Jurkat, Clone E6-1 (cell line): ENCODE measurements around the gene KCNAB1.

Experiments used
- DNase-seq: peaks from one replicate; pipeline ENCODE4 v3.0.0-alpha.2; 2011; ENCODE audit warnings: low read depth, low spot score
- H3K4me3 ChIP-seq: 2 replicates; pipeline ENCODE4 v1.5.1; 2011; ENCODE audit warnings: mild to moderate bottlenecking, low read length, control low read depth, moderate library complexity

Gene KCNAB1

GRCh38 chr3:156413293-156413892 lies 293.0 kb downstream of the KCNAB1 start:
- DNase-seq: no peak
- H3K4me3 ChIP-seq: no peak overlapping the region

- H3K4me3 ChIP-seq: no peak overlapping the region
- no peak for DNase-seq
Measured at GRCh38 chr3:156416846-156417558, 296.6 kb downstream of the KCNAB1 start.

GRCh38 chr3:156417559-156418132 lies 297.3 kb downstream of the KCNAB1 start:
- H3K4me3 ChIP-seq: no peak overlapping the region
- DNase-seq: no peak

GRCh38 chr3:156418428-156418827 lies 298.1 kb downstream of the KCNAB1 start:
- H3K4me3 ChIP-seq: no peak overlapping the region
- DNase-seq: no peak

- DNase-seq: no peak
- H3K4me3 ChIP-seq: no peak overlapping the region
Measured at GRCh38 chr3:156421534-156421933, 301.2 kb downstream of the KCNAB1 start.

GRCh38 chr3:156424758-156425157 lies 304.4 kb downstream of the KCNAB1 start:
- DNase-seq: no peak
- H3K4me3 ChIP-seq: no peak overlapping the region

DNA sequence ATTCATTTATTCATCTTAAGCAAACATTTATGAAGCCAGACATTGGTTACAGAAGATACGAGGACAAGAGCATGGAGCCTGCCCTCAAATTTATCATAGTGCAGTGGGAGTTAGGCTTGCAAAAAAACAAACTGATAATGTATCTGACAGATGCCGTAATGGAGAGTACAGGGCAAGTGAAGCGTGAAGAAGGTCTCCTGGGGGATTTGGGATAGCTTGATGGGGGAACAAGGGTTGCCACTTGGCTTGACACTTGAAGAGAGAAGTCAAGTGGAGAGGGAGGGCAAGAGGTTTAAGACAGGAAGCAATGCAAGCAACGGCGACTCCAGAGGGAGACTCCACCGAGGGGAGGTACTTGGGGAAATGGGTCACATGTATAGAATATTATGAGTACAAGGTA lies 305.3 kb downstream of the KCNAB1 start:
- no peak for DNase-seq

DNA sequence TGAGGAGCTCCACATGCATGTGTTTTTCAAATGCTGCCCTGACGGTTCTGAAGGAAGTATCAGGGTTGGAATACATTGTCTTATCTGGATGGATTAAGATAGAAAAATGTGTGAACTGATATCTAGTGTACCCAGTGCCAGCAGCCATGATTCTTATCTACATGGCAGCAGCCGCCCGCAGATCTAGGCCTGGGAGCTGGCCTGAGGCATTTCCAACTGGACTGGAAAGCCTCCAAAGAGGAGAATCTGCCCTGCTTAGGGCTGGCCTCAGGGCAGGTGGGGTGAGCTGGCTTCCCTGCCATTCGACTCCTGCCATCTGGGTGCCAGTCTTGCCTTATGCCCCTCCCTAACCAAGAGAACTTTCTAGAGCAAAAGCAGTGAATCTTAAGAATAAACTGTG lies 308.7 kb downstream of the KCNAB1 start:
- no peak for DNase-seq
- no peak overlapping the region for H3K4me3 ChIP-seq

More for the DNA sequence above, 305.3 kb downstream of the KCNAB1 start:
- no peak overlapping the region for H3K4me3 ChIP-seq

- DNase-seq: no peak
- H3K4me3 ChIP-seq: no peak overlapping the region
Measured at GRCh38 chr3:156431334-156432124, 311.2 kb downstream of the KCNAB1 start.

DNA sequence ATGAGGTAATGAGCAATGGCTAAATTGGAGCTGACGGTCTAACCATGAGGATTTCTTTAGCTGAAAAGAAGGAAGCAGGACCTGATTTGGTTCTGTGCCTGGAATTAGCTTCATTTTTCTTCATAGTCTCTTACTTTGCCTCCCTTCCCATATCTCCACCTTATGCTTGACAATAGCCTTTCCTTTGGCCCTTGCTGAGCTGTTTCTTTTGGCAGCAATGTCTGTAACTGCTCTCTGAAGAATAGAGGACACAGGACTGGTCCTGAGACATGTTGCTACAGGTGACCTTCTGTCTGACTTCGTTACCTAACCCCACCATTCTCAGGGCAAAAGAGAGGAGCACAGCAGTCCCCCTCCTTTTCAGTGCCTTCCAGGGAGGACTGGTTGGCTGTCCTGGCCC lies 312.2 kb downstream of the KCNAB1 start:
- DNase-seq: no peak
- no peak overlapping the region for H3K4me3 ChIP-seq

DNA sequence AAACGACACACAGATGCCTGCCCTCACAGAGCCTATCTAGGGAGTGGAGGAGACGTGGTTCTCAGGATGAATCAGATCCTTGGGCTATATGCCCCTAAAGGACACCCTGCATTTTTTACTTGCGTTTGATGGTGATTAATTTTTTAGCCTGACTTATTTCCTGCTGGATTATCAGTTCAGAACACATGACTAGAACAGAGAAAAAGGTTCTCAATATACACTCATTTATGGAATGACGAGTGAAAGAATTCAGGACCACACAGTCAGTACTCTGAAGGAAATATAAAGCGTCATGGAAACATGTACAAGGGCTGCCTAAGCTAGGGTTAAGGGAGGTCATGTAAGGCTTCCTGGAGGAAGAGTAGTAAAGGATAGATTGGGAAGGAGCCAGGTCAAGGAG lies 312.8 kb downstream of the KCNAB1 start:
- DNase-seq: no peak
- H3K4me3 ChIP-seq: no peak overlapping the region

- H3K4me3 ChIP-seq: no peak overlapping the region
- no peak for DNase-seq
Measured at GRCh38 chr3:156433910-156434309, 313.5 kb downstream of the KCNAB1 start.

DNA sequence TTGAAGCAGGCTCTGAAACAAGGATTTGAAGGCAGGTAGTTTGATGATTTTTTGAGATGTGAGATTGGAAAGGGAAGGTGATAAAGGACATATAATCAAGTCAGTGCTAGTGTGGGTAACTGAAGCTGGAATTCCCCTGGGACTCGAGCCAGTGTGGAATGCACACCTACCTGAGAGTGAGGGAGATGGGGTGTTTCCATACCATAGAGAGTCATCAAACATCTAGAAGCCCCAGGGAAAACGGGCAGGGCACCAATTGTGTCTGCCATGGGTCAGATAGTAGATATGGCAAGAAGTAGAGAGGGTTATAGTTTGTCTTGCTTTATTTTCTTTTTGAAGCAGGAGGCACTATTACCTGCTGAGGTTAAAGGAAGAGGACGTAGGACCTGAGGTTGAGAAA lies 314.5 kb downstream of the KCNAB1 start:
- DNase-seq: no peak
- no peak overlapping the region for H3K4me3 ChIP-seq

DNA sequence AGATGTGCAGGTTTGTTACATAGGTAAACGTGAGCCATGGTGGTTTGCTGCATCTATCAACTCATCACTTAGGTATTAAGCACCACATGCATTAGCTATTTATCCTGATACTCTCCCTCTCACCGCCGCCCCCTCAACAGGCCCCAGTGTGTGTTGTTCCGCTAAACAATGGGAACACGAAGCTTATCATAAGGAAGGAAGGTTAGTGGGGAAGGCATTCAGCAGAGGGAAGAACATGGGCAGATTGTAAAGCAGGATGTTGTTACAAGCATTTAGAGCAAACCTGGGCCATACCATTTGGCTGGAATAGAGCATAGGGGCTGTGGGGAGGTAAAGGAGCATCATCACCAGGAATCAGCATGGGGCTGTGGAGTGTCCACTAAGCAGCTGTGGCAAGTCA lies 322.7 kb downstream of the KCNAB1 start:
- DNase-seq: no peak
- H3K4me3 ChIP-seq: no peak overlapping the region

DNA sequence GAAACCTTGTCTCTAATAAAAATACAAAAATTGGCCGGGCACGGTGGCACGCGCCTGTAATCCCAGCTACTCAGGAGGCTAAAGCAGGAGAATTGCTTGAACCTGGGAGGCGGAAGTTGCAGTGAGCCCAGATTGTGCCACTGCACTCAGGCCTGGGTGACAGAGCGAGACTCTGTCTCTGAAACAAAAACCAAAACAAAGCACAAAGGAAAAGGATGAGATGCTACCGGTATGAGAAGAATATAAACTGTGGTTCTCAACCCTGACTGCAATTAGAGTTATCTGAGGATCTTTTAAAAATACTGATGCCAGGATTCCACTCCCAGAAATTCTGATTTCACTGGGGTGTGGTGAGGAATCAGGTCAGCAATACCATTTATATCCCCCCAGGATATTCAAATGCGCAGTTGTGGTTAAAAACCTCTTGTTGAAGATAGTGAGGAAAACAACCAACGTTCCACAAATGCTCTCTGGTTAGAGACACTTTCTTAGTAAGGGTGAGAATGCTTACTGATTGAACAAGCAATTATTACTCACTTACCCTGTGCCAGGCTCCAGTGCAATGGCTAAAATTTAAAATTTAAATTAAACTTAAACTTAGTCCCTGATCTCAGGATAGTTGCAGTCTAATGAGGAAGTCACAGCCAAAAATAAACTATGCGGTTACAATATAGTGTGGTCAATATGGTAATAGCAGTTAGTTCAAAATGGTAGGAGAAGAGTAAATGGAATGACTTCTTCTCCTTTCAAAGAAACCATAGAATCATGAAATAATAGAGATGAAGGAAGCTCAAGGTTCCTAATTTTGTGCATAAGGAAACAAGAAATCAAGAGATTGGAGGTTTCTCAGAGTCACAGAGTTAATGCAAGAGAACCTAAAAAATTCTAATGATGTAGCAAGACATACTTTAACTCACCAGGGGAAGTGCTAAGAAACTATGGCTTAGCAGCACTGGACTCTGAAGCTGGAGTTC lies 325.0 kb downstream of the KCNAB1 start:
- H3K4me3 ChIP-seq: no peak overlapping the region
- DNase-seq: no peak

- no peak overlapping the region for H3K4me3 ChIP-seq
- no peak for DNase-seq
Measured at GRCh38 chr3:156448300-156448699, 327.9 kb downstream of the KCNAB1 start.

- no peak for DNase-seq
Measured at GRCh38 chr3:156449710-156450574, 329.6 kb downstream of the KCNAB1 start.

GRCh38 chr3:156455839-156456238 lies 335.5 kb downstream of the KCNAB1 start:
- peak; percentile 14 for DNase-seq
- H3K4me3 ChIP-seq: no peak overlapping the region

More at GRCh38 chr3:156449710-156450574, 329.6 kb downstream of the KCNAB1 start:
- no peak overlapping the region for H3K4me3 ChIP-seq
